Activated T-helper 9 cell treated with anti-CD3 and anti-CD28 coated beads, Interleukin-2, amount 50 U/mL, for 16 hours (primary cell): ENCODE results near the gene CCNF.
"Not testable (repeated sequence)": the region's sequence is repeated elsewhere in the genome, so short reads cannot be mapped to it uniquely, and the experiment has no call there.

Experiments used
- DNase-seq: peaks from one replicate; pipeline ENCODE4 v3.0.0-alpha.2; 2020; ENCODE audit warnings: low read depth

CCNF gene

DNA sequence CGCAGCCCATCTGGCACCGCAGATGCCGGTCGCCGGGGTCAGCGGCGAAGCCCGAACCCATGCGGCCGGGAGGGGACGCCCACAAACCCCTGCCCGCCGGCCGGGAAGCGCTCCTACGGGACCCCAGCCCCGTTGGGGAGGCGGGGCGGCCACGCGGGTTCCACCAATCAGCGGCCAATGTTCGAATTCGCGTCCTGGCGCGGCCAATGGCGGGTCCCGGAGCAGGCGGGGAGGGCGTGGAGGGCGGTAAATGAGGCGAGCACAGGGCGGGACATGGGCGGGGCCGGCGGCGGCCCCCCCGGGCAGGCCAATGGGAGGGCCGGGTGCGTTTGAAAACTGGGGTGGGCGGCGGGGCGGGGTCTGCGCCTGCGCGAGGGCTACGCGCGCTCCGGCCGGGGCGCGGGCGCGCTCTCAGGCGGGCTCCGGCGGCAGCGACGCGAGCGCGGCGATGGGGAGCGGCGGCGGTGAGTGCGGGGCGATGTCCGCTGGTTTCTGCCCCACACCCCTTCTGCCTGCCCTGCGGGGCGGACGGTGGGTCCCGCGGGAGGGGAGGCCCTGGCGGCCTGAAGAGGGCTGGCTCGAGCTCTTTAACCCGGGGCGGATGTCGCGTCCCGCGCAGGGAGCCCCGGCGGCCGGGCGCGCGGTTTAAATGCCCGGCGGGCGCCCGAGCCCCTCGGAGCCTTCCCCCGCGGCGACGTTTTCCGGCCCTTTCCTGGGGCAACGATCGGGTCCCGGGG, at the start of gene CCNF:
TSS of gene CCNF (plus strand) at position 414 of the 737 bp plus-strand sequence. CDS start at position 449, 35 bp downstream.
- peak; percentile 97 for DNase-seq

DNA sequence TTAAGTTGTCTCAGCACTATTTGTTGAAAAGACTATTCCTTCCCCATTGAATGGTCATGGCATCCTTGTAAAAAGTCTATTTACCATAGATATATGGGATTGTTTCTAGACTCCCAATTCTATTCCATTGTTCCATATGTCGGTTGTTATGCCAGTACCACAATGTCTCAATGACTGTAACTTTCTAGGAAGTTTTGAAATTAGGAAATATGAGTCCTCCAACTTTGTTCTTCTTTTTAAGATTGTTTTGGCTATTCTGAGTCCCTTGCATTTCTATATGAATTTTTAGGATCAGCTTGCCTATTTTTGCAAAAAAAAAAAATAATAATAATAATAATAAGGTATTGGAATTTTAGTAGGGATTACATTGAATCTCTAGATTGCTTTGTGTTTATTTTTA, 45.7 kb upstream of the CCNF start:
- DNase-seq = no peak

- DNase-seq = no peak
Observed at GRCh38 chr16:2384426-2384825, 44.8 kb upstream of the CCNF start.

DNA sequence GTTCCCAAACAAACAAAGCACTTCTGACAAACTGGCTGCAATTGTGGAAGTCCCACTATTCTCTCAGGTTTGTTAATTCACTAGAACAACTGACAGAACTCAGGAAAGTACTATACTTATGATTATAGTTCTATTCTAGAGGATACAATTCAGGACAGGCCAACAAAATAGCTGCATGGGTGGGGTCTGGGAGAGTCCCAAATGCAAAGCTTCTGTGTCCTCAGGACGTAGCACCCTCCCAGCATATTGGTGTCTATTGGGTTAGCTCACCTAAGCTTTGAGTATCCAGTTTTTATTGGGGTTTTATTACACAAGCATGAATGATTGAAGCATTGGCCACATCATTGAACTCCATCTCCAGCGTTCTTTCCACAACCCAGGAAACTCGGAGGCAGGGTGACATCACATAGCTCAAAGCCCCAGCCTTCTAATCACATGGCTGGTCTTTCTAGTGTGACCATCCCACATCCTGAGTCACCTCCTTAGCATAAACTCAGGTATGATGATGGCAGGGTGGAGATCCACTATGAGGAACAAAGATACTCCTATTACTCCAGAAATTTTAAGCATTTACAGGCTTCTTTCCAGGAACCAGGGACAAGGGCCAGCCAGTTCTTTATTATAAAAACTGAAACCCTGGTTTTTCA, 43.9 kb upstream of the CCNF start:
- no peak for DNase-seq

DNA sequence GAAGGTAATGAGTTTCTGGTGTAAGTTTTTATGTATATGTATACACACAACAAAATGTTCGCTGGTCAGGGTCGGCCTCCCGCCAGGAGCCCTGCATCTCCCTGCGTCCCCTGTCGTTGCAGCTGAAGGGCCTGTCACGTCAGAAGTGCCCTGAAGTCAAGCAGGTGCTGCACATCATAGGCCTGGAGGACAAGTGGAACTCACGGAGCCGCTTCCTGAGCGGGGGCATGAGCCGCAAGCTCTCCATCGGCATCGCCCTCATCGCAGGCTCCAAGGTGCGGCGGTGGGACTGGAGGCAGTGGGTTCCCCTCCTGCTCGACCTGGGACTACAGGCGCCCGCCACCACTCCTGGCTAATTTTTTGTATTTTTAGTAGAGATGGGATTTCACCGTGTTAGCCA, 43.3 kb upstream of the CCNF start:
- not testable (repeated sequence) for DNase-seq

- no peak for DNase-seq
Observed at GRCh38 chr16:2386990-2387389, 42.3 kb upstream of the CCNF start.

- DNase-seq = no peak
Observed at GRCh38 chr16:2388139-2388874, 40.9 kb upstream of the CCNF start.

- DNase-seq = no peak
Observed at GRCh38 chr16:2388875-2389433, 40.3 kb upstream of the CCNF start.

DNA sequence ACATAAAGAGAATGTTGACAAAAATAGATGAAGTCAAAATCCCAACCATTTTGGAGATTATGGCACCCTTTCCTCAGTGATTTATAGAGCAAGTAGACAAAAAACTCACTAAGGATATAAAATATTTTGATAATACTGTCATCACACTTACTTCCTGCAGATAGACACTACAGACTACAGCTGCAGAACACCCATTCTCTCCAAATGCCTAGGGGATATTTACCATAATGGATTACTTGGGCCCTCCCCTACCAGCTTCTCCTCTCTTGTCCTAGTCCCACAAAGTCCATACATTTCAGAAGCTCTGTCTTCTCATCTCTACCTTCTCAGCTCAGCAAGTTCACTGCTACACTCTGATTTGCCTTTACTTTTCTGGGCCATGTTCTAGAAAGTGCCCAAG, 37.2 kb upstream of the CCNF start:
- DNase-seq = no peak

DNA sequence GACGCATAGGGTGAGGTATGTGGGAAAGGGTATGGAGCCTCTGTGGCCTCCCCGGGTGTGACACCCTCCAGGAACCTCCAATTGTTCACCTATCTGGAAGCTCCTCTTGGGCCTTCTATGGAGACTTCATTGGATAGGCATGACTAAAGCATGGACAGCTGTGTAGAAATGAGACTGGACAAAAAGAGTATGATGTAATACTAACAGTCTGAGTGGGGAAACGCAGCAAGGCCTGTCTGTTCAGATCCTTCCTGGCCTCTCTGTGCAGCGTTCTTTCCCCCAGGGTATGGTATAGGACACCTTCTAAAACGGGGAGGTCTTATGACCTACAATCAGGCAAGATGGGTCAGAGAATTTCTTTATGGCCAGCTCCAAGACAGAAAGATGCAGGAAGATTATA, 30.7 kb upstream of the CCNF start:
- no peak for DNase-seq

GRCh38 chr16:2404099-2404498, 25.1 kb upstream of the CCNF start:
- DNase-seq = no peak

GRCh38 chr16:2415085-2415484, 14.2 kb upstream of the CCNF start:
- no peak for DNase-seq

GRCh38 chr16:2420035-2420434, 9.2 kb upstream of the CCNF start:
- no peak for DNase-seq

- DNase-seq = no peak
Observed at GRCh38 chr16:2422123-2422867, 7.0 kb upstream of the CCNF start.

GRCh38 chr16:2424061-2425007, 4.9 kb upstream of the CCNF start:
- DNase-seq = no peak

- DNase-seq = no peak
Observed at GRCh38 chr16:2425008-2425518, 4.2 kb upstream of the CCNF start.

DNA sequence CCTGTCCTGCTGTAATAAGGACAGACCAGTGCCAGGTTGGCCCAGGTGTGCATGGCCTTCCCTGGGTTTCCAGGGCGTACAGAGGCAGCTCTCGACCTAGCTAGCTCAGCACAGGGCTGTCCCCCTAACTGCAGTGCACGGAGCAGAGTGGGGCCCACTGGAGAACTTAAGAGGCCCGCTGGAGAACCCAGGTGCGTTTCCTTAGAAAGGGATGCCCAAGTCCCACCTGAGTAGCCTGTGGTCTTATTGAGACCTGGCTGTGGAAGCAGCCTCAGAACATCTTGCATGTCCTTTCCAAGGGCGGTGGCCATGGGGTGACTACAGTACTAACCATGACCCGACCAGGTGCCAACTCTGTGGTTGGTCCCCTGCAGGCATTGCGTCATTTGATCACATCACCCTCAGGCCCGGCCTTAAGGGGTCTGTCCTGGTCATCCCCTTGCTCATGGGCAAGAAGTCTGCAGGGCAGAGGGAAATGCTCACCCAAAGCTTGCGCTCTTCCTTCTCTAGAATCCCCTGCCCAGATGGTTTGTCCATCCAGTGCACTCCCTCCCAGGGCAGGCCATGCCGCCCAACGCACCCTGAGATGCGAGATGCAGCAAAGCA, 3.3 kb upstream of the CCNF start:
- no peak for DNase-seq

DNA sequence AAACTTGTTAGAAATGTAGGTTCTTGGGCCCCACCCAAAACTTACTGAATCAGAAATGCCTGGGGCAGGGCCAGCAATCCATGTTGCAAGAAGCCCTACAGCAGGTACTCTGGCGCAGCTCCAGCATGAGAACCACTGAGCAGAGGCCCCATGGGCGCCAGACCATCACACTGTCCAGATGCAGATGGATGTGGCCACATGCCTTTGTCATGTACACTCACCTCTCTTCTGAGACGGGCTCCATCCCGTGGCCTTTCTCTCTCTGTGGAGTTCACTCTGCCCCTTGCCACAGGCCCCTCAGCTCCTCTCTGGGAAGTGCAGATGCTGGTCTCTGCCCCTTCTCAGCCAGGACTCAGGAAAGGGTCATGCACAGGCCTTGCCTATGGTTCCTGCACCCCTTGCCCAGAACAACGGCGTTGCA, 2.3 kb upstream of the CCNF start:
- no peak for DNase-seq

DNA sequence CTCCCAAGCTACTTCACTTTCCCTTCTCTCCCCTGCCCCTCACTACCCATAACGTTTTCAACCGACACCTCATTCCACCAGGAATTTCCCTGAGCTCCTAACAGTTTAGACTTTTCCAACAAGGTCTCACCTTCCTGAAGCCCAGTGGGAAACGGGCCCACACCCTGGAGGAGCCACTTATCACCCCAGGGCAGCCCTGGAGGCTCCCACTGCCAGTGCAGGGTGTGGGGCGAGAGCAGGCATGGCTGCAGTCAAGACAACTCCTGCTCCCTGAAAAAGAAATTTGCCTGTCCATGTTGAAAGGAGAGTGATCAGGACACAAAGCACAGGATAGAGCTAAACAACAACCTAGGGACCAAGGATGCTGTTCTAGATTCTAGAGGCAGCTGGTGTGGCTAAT, 1.7 kb upstream of the CCNF start:
- DNase-seq = no peak

GRCh38 chr16:2428051-2428783, 1.0 kb upstream of the CCNF start:
- DNase-seq = no peak
